Measurements from ENCODE around the gene TRIM8.

Gene TRIM8

GRCh38 chr10:102632394-102633111 is 11.7 kb upstream of the TRIM8 start:
- no peak for TF ChIP-seq GATA1 (IDR thresholded peaks at IDR 0.05; ENCODE audit: low read depth, low read length)
- TF ChIP-seq POLR2A (IDR thresholded peaks at IDR 0.05; ENCODE audit: low read length) = no peak
- DNase-seq = peak; percentile 15 to 21

GRCh38 chr10:102633287-102633686 is 11.0 kb upstream of the TRIM8 start:
- no peak for DNase-seq

GRCh38 chr10:102633848-102634247 is 10.4 kb upstream of the TRIM8 start:
- TF ChIP-seq GATA1 (IDR thresholded peaks at IDR 0.05; ENCODE audit: low read depth, low read length) (no peak), POLR2A (IDR thresholded peaks at IDR 0.05; ENCODE audit: low read length) (no peak)
- DNase-seq = no peak

More at GRCh38 chr10:102633287-102633686, 11.0 kb upstream of the TRIM8 start:
- TF ChIP-seq POLR2A (IDR thresholded peaks at IDR 0.05; ENCODE audit: low read length) (no peak), GATA1 (IDR thresholded peaks at IDR 0.05; ENCODE audit: low read depth, low read length) (no peak)

- TF ChIP-seq POLR2A (IDR thresholded peaks at IDR 0.05; ENCODE audit: low read length) = no peak
- no peak for TF ChIP-seq GATA1 (IDR thresholded peaks at IDR 0.05; ENCODE audit: low read depth, low read length)
- no peak for DNase-seq
Observed at GRCh38 chr10:102634686-102635085, 9.6 kb upstream of the TRIM8 start.

GRCh38 chr10:102635377-102635776 is 8.9 kb upstream of the TRIM8 start:
- no peak for TF ChIP-seq POLR2A (IDR thresholded peaks at IDR 0.05; ENCODE audit: low read length)
- no peak for TF ChIP-seq GATA1 (IDR thresholded peaks at IDR 0.05; ENCODE audit: low read depth, low read length)
- no peak for DNase-seq

- TF ChIP-seq GATA1 (IDR thresholded peaks at IDR 0.05; ENCODE audit: low read depth, low read length) (no peak), POLR2A (IDR thresholded peaks at IDR 0.05; ENCODE audit: low read length) (no peak)
- DNase-seq = peak; percentile 28 to 52
Observed at GRCh38 chr10:102639537-102639936, 4.7 kb upstream of the TRIM8 start.

- DNase-seq = peak in 1 of 2 experiments; percentile 37
- TF ChIP-seq GATA1 (IDR thresholded peaks at IDR 0.05; ENCODE audit: low read depth, low read length) (no peak), POLR2A (IDR thresholded peaks at IDR 0.05; ENCODE audit: low read length) (no peak)
Observed at GRCh38 chr10:102641402-102641801, 2.9 kb upstream of the TRIM8 start.

- TF ChIP-seq GATA1 (IDR thresholded peaks at IDR 0.05; ENCODE audit: low read depth, low read length) = no peak
- peak; percentile 80 for TF ChIP-seq POLR2A (IDR thresholded peaks at IDR 0.05; ENCODE audit: low read length)
Observed at GRCh38 chr10:102641880-102642735, 2.2 kb upstream of the TRIM8 start.

GRCh38 chr10:102642736-102643335 is 1.4 kb upstream of the TRIM8 start:
- no peak for TF ChIP-seq GATA1 (IDR thresholded peaks at IDR 0.05; ENCODE audit: low read depth, low read length)
- TF ChIP-seq POLR2A (IDR thresholded peaks at IDR 0.05; ENCODE audit: low read length) = no peak
- DNase-seq = peak; percentile 67 to 78

More at GRCh38 chr10:102641880-102642735, 2.2 kb upstream of the TRIM8 start:
- peak; percentile 98 to 99 for DNase-seq

GRCh38 chr10:102643336-102644065 is 778 bp upstream of the TRIM8 start:
- TF ChIP-seq POLR2A (IDR thresholded peaks at IDR 0.05; ENCODE audit: low read length) (no peak), GATA1 (IDR thresholded peaks at IDR 0.05; ENCODE audit: low read depth, low read length) (no peak)
- DNase-seq = peak; percentile 74 to 81

GRCh38 chr10:102644646-102645387 is 538 bp downstream of the TRIM8 start:
- peak; percentile 93 to 94 for DNase-seq
- TF ChIP-seq POLR2A (IDR thresholded peaks at IDR 0.05; ENCODE audit: low read length) (peak; percentile 58), GATA1 (IDR thresholded peaks at IDR 0.05; ENCODE audit: low read depth, low read length) (no peak)

GRCh38 chr10:102645388-102645740 is 1.1 kb downstream of the TRIM8 start:
- DNase-seq = peak; percentile 75 to 86
- TF ChIP-seq POLR2A (IDR thresholded peaks at IDR 0.05; ENCODE audit: low read length) (no peak), GATA1 (IDR thresholded peaks at IDR 0.05; ENCODE audit: low read depth, low read length) (no peak)
